ENCODE results near the gene LRRC8E.

The LRRC8E gene

DNA sequence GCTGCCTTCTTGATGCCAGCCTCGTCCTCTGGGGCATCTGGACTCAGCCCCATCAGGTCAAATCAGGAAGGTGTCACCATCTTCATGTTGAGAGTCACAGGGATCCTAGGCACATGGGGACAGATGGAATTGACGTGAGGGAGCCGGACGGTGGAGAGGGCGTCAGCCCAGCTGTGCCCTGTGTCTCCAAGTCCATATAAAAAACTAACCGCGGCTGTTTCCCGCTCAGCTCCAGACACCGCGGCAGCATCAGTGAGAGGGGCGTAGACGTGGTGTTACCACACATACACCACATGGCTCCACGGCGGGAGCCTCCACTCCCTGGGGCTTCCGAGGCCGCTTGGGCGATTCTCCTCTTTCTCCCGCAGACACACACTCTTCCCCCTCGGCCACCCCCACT is 8.5 kb upstream of the LRRC8E start:
- no peak for DNase-seq (ENCODE audit: low read depth)
- no peak overlapping the region for H3K4me3 ChIP-seq (ENCODE audit: low read depth, low read length)
- TF ChIP-seq, protein P1, sequence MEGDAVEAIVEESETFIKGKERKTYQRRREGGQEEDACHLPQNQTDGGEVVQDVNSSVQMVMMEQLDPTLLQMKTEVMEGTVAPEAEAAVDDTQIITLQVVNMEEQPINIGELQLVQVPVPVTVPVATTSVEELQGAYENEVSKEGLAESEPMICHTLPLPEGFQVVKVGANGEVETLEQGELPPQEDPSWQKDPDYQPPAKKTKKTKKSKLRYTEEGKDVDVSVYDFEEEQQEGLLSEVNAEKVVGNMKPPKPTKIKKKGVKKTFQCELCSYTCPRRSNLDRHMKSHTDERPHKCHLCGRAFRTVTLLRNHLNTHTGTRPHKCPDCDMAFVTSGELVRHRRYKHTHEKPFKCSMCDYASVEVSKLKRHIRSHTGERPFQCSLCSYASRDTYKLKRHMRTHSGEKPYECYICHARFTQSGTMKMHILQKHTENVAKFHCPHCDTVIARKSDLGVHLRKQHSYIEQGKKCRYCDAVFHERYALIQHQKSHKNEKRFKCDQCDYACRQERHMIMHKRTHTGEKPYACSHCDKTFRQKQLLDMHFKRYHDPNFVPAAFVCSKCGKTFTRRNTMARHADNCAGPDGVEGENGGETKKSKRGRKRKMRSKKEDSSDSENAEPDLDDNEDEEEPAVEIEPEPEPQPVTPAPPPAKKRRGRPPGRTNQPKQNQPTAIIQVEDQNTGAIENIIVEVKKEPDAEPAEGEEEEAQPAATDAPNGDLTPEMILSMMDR (IDR thresholded peaks at IDR 0.05; ENCODE audit: insufficient read depth, low read depth, low read length, missing control alignments): no peak

DNA sequence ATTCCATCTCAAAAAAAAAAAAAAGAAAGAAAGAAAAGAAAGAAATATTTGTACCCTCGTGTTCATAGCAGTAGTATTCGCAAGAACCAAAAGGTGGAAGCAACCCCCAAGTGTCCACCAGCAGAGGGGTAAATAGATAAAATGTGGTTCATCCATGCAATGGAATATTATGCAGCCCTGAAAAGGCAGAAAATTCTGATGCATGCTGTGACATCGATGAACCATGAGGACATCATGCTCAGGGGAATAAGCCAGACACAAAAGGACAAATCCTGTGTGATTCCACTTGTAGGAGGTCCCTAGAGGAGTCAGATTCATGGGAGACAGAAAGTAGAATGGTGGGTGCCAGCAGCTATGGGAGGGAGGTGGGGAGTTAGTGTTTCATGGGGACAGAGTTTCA is 6.4 kb upstream of the LRRC8E start:
- DNase-seq (ENCODE audit: low read depth): no peak
- TF ChIP-seq, protein P1 (IDR thresholded peaks at IDR 0.05; ENCODE audit: insufficient read depth, low read depth, low read length, missing control alignments): no peak
- H3K4me3 ChIP-seq (ENCODE audit: low read depth, low read length): no peak overlapping the region

DNA sequence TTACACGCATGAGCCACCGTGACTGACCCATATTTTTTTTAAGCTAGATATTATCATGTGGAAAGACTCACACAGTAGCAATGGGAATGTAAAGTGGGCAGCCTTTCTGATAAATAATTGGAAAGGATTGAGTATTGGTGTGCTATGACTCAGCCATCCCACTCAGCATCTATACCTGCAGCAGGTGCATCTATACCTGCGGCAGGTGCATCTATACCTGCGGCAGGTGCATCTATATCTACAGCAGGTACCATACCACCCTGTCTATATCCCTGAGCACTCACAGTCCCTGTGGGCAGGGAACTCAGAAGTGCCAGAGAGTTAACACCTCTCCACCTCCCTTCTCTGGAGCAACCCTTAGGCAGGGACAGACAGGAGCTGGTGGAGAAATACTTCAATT is 5.2 kb upstream of the LRRC8E start:
- DNase-seq (ENCODE audit: low read depth): no peak
- H3K4me3 ChIP-seq (ENCODE audit: low read depth, low read length): no peak overlapping the region
- TF ChIP-seq, protein P1 (IDR thresholded peaks at IDR 0.05; ENCODE audit: insufficient read depth, low read depth, low read length, missing control alignments): no peak

DNA sequence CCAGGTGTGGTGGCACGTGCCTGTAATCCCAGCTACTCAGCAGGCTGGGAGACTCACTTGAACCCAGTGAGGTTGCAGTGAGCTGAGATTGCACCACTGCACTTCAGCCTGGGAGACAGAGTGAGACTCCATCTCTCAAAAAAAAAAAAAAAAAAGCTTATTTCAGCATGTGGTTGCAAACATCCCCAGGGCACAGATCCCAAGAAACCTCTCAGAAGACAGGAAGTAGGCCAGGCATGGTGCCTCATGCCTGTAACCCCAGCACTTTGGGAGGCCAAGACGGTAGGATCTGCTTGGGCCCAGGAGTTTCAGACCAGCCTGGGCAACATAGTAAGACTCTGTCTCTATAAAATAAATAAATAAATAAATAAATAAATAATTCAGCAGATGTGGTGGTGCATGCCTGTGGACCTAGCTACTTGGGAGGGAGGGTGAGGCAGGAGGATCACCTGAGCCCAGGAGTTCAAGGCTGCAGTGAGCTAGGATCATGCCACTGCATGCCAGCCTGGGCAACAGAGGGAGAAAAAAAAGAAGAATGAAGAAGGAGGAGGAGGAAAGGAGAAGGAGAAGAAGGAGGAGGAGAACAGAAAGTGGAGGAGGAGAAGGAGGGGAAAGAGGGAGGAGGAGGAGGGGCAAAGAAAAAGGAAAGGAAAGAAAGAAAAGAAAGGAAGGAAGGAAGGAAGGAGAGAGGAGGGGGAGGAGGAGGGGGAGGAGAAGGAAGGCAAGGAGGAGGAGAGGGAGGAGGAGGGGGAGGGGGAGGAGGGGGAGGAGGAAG is 4.3 kb upstream of the LRRC8E start:
- no peak overlapping the region for H3K4me3 ChIP-seq (ENCODE audit: low read depth, low read length)
- TF ChIP-seq, protein P1 (IDR thresholded peaks at IDR 0.05; ENCODE audit: insufficient read depth, low read depth, low read length, missing control alignments): no peak
- DNase-seq (ENCODE audit: low read depth): no peak

DNA sequence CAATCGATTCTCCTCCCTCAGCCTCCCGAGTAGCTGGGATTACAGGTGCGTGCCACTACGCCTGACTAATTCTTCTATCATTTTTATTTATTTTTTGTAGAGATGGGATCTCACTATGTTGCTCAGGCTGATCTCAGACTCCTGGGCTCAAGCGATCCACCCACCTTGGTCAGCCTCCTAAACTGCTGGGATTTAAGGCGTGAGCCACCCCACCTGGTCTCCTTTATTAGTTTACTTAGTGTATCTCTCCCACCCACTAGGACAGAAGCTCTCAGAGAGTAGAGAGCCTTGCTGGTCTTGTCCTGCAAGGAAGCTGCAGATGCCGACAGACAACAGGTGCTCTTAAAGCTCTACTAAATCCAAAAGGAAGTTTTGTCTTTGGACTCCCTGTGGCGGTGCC is 2.5 kb upstream of the LRRC8E start:
- DNase-seq (ENCODE audit: low read depth): no peak
- TF ChIP-seq, protein P1 (IDR thresholded peaks at IDR 0.05; ENCODE audit: insufficient read depth, low read depth, low read length, missing control alignments): no peak
- H3K4me3 ChIP-seq (ENCODE audit: low read depth, low read length): no peak overlapping the region

DNA sequence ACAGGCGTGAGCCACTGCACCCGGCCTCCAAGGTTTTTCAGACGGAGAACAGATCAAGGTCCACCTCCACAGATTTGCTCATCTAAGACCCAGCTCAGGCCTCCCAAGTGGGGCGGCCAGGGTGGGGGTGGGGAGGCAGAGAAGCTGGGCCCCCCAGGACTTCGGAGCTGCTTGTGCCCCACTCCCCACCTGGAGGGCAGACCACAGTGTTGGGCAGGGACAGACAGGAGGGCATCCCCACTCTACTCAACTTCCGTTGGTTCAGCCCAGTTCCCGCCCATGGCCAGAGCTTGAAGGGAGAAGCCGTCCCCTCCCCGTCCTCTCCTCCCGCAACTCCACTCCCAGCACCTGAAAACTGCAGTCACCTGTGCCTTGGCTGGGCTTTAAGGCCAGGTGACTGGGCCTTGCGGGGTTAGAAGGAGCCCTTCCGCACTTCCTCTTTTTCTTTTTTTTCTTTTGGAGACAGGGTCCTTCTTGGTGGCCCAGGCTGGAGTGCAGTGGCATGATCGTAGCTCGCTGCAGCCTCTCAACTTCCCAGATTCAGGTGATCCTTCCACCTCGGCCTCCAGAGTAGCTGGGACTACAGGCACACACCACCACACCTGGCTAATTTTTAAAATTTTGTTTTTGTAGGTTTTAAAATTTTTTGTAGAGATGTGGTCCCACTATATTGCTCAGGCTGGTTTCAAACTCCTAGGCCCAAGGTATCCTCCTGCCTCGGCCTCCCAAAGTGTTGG is 734 bp upstream of the LRRC8E start:
- TF ChIP-seq, protein P1 (IDR thresholded peaks at IDR 0.05; ENCODE audit: insufficient read depth, low read depth, low read length, missing control alignments): no peak
- no peak overlapping the region for H3K4me3 ChIP-seq (ENCODE audit: low read depth, low read length)
- DNase-seq (ENCODE audit: low read depth): no peak
